Gastroesophageal sphincter (tissue), 3 donors: Measurements from ENCODE around the gene RBM33.

Source experiments
- EP300 ChIP-seq: sonication (generic); formaldehyde crosslinking; IDR thresholded peaks from one replicate; pipeline ENCODE4 v1.6.1; 2017; ENCODE audit warnings: antibody characterized with exemption, mild to moderate bottlenecking
- POLR2A ChIP-seq, 2 donors: fragments of 450-650 bp; IDR thresholded peaks; one replicate each; pipeline ENCODE4 v1.6.1; 2017; ENCODE audit warnings: antibody characterized with exemption in 2 of 2, mild to moderate bottlenecking in 2 of 2, moderate library complexity in 1 of 2
- POLR2AphosphoS5 ChIP-seq: sonication (generic); formaldehyde crosslinking; IDR thresholded peaks from one replicate; pipeline ENCODE4 v1.6.1; 2017; ENCODE audit warnings: antibody characterized with exemption
- TF ChIP-seq, protein P1 (sequence below), 4 experiments: fragments of 200-600 bp in 2 of 4; fragments of 450-650 bp in 2 of 4; sonication (generic) in 1 of 4; IDR thresholded peaks; one replicate each; pipeline ENCODE4 v1.5.1; 2017 to 2019; ENCODE audit warnings: antibody characterized with exemption in 4 of 4, mild to moderate bottlenecking in 2 of 4, moderate library complexity in 2 of 4

- TF ChIP-seq POLR2A (IDR thresholded peaks at IDR 0.05) (no peak), POLR2AphosphoS5 (no peak), EP300 (no peak)
- TF ChIP-seq, protein P1, sequence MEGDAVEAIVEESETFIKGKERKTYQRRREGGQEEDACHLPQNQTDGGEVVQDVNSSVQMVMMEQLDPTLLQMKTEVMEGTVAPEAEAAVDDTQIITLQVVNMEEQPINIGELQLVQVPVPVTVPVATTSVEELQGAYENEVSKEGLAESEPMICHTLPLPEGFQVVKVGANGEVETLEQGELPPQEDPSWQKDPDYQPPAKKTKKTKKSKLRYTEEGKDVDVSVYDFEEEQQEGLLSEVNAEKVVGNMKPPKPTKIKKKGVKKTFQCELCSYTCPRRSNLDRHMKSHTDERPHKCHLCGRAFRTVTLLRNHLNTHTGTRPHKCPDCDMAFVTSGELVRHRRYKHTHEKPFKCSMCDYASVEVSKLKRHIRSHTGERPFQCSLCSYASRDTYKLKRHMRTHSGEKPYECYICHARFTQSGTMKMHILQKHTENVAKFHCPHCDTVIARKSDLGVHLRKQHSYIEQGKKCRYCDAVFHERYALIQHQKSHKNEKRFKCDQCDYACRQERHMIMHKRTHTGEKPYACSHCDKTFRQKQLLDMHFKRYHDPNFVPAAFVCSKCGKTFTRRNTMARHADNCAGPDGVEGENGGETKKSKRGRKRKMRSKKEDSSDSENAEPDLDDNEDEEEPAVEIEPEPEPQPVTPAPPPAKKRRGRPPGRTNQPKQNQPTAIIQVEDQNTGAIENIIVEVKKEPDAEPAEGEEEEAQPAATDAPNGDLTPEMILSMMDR (IDR thresholded peaks at IDR 0.05), result no peak
Observed at GRCh38 chr7:155778349-155778748, 133.9 kb downstream of the RBM33 start.
